ENCODE measurements around the gene HS1BP3. TPM values are rescaled to one million over a fixed set of nuclear protein-coding genes. Genes with fewer than 3 reads are reported as not detected.

The HS1BP3 gene
- total RNA-seq, 1 donor from 2014 or later = 23.1 TPM

- Histone ChIP-seq H3K9me3 (no peaks in the 10 kb centered on the region), H3K27me3 (no peaks in the 10 kb centered on the region), H3K4me3 (no peak overlapping the region), H3K4me1 (peaks cover 26% of the 10 kb centered on the region), H3K27ac (no peak overlapping the region), H3K36me3 (no peaks in the 10 kb centered on the region)
- no peak for DNase-seq (ENCODE audit: extremely low spot score in 2 of 2)
- intact Hi-C loops (cut with DNase I) = loop anchor here (5.0 kb wide), 1 partner anchor 52 kb away; no protein-coding TSS in a partner anchor
- TF ChIP-seq, protein P1, sequence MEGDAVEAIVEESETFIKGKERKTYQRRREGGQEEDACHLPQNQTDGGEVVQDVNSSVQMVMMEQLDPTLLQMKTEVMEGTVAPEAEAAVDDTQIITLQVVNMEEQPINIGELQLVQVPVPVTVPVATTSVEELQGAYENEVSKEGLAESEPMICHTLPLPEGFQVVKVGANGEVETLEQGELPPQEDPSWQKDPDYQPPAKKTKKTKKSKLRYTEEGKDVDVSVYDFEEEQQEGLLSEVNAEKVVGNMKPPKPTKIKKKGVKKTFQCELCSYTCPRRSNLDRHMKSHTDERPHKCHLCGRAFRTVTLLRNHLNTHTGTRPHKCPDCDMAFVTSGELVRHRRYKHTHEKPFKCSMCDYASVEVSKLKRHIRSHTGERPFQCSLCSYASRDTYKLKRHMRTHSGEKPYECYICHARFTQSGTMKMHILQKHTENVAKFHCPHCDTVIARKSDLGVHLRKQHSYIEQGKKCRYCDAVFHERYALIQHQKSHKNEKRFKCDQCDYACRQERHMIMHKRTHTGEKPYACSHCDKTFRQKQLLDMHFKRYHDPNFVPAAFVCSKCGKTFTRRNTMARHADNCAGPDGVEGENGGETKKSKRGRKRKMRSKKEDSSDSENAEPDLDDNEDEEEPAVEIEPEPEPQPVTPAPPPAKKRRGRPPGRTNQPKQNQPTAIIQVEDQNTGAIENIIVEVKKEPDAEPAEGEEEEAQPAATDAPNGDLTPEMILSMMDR (IDR thresholded peaks at IDR 0.05) = no peak
- TF ChIP-seq POLR2AphosphoS5 (IDR thresholded peaks at IDR 0.05; ENCODE audit: insufficient read depth in 1 of 2, low read depth in 1 of 2) (no peak), POLR2A (IDR thresholded peaks at IDR 0.05) (no peak)
These were observed 21.2 kb downstream of the HS1BP3 start for GRCh38 chr2:20629581-20630171.

DNA sequence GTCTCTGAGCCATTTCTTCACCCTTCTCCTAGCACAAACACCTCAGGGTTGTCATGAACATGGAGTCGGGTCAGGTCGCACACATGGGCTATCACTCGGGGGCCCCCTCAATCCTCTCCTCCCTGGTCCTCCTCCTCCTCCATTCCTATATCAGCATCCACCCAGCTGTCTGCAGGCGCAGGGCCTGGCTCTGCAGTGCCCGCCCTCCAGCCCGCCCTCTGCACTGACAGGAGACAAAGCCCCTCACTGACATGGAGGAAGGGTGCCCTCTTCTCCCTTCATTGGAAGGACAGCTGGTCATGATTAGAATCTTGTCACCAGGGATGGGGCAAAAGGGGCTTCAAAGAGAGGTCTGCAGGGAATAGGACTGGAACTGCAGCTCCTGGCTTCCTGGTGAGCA lies 21.7 kb downstream of the HS1BP3 start:
- intact Hi-C loops (cut with DNase I) = no loop called here
- Histone ChIP-seq H3K36me3 (peaks cover 0 to 5% of the 10 kb centered on the region in 2 donors), H3K4me3 (no peak overlapping the region), H3K9me3 (no peaks in the 10 kb centered on the region), H3K27me3 (no peaks in the 10 kb centered on the region), H3K4me1 (peaks cover 21% of the 10 kb centered on the region), H3K27ac (no peak overlapping the region)
- TF ChIP-seq, protein P1 (IDR thresholded peaks at IDR 0.05) = no peak
- TF ChIP-seq POLR2AphosphoS5 (IDR thresholded peaks at IDR 0.05; ENCODE audit: insufficient read depth in 1 of 2, low read depth in 1 of 2) = no peak
- DNase-seq (ENCODE audit: extremely low spot score in 2 of 2) = no peak

DNA sequence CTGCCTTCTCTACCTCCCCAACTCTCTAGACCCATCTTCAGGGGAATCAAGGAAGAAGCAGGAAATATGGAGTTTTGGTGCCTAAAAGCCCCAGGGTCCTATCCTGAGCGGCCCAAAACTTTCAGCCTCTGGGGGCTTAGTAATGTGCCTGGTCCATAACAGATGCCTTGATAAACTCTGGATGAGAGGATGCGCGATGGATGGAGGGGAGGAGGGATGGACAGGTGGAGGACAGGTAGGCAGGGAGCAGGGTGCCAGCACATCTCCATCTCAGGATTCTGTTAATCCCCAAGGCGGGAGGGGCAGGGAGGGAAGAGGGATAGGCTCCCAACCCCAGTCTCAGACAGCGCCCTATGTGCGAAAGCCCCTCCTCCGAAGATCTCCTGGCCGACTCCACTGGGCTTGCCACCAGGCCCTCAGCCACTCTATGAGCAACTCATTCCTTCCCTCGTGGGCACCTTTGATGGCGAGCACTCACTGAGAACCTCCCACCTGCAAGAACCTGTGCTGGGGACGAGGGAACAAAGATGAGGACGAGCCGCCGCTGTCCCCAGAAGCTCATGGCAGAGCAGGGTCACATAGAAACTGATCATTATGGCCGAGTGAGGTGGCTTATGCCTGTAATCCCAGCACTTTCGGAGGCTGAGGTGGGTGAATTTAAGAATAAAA lies 23.1 kb downstream of the HS1BP3 start:
- intact Hi-C loops (cut with DNase I) = no loop called here
- DNase-seq (ENCODE audit: extremely low spot score in 2 of 2) = no peak
- no peak overlapping the region for H3K4me3 ChIP-seq
- TF ChIP-seq POLR2AphosphoS5 (IDR thresholded peaks at IDR 0.05; ENCODE audit: insufficient read depth in 1 of 2, low read depth in 1 of 2) (no peak), POLR2A (IDR thresholded peaks at IDR 0.05) (no peak)
- TF ChIP-seq, protein P1 (IDR thresholded peaks at IDR 0.05) = no peak
- H3K9me3 ChIP-seq = no peaks in the 10 kb centered on the region
- peaks cover 0 to 18% of the 10 kb centered on the region in 2 donors for H3K36me3 ChIP-seq
- H3K27me3 ChIP-seq = no peaks in the 10 kb centered on the region
- peaks cover 7% of the 10 kb centered on the region for H3K4me1 ChIP-seq
- no peak overlapping the region for H3K27ac ChIP-seq

DNA sequence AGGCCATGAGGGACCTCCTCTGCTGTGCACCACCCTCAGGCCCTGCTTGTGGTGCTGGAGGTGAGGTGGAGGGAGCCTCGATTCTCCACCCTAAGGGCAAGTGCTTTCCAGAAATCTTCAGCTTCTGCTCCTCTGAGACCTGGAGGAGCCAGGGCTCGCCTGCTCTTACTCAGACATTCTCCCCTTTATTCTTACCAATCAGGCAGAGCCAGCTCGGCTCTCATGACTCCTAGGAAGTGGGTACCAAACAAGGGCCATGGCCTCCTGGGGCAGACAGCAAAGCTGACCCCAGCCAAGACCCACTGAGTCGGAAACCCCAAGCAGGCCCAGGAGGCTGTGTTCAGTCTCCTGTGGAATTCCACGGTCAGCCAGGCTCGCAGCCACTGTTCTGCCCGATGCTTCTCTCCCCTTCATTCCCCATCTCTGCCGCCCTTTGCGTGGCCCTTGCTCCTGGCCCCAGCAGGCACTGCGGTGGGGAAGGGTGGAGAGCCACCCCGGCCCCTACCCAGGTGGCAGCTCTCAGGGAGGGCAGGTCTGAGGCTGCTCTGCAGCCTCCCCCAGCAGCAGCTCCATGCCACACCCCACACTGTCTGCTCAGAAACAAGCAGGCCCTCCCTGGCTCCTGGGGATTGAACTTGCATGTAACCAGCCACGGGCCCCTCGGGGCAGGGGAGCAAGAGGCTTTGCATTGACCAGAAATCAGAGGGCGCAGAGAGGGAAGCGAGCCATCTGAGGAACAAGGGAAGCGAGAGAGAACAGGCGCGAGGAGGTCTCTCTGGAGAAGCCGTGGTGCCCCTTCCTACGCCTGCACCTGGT lies 24.0 kb downstream of the HS1BP3 start:
- Histone ChIP-seq H3K4me1 (peaks cover 7% of the 10 kb centered on the region), H3K27me3 (no peaks in the 10 kb centered on the region), H3K36me3 (peaks cover 0 to 28% of the 10 kb centered on the region in 2 donors), H3K9me3 (no peaks in the 10 kb centered on the region), H3K4me3 (no peak overlapping the region), H3K27ac (peak overlapping the region; percentile 52)
- intact Hi-C loops (cut with DNase I) = no loop called here
- no peak for TF ChIP-seq POLR2AphosphoS5 (IDR thresholded peaks at IDR 0.05; ENCODE audit: insufficient read depth in 1 of 2, low read depth in 1 of 2)
- TF ChIP-seq, protein P1 (IDR thresholded peaks at IDR 0.05) = no peak
- TF ChIP-seq POLR2A (IDR thresholded peaks at IDR 0.05) = no peak
- no peak for DNase-seq (ENCODE audit: extremely low spot score in 2 of 2)
